ENCODE results near the gene POLR1G. TPM values are rescaled to one million over a fixed set of nuclear protein-coding genes. Genes with fewer than 3 reads are reported as not detected.
A peak's percentile ranks its signal among the peaks of the same experiment; 100 is the strongest.

The POLR1G gene
- total RNA-seq, 2 donors from 2014 or later, result 13.2 to 16.0 TPM

GRCh38 chr19:45440259-45440638 is 33.8 kb downstream of the POLR1G start:
- WGBS, 2 experiments (ENCODE audit: insufficient coverage in 1 of 2, insufficient read length in 1 of 2), result 67 to 90% methylated on average over 4 to 9 of the region's 9 CpGs
- Mint-ChIP-seq H3K36me3 (ENCODE audit: low read depth) (no peaks in the 10 kb centered on the region), H3K27me3 (ENCODE audit: insufficient read depth) (peaks cover 5% of the 10 kb centered on the region), H3K4me3 (peak overlapping the region; percentile 56), H3K9me3 (no peaks in the 10 kb centered on the region), H3K27ac (no peak overlapping the region), H3K4me1 (peaks cover 13% of the 10 kb centered on the region)
- H3K9me3 ChIP-seq (ENCODE audit: control insufficient read depth, low read length), result no peaks in the 10 kb centered on the region
- no peak overlapping the region for H3K27ac ChIP-seq (ENCODE audit: low read depth, low read length)
- no peaks in the 10 kb centered on the region for H3K27me3 ChIP-seq (ENCODE audit: control insufficient read depth, insufficient read depth, low read length, poor library complexity, severe bottlenecking)
- H3K4me3 ChIP-seq (ENCODE audit: low read length), result peak overlapping the region; percentile 74
- H3K4me1 ChIP-seq (ENCODE audit: control insufficient read depth, insufficient read depth, low read length), result peaks cover 2% of the 10 kb centered on the region
- no peak for DNase-seq
- no peaks in the 10 kb centered on the region for H3K36me3 ChIP-seq (ENCODE audit: control insufficient read depth, insufficient read depth, low read length)
- H3K9ac ChIP-seq (ENCODE audit: extremely low read depth, low read length, poor library complexity, severe bottlenecking), result peak overlapping the region; percentile 66
- no peak for TF ChIP-seq CTCF (conservative IDR thresholded peaks at IDR 0.05)

GRCh38 chr19:45440873-45441654 is 34.6 kb downstream of the POLR1G start:
- peak; percentile 80 for DNase-seq
- H3K4me1 Mint-ChIP-seq, result peaks cover 13% of the 10 kb centered on the region
- Histone ChIP-seq H3K27ac (ENCODE audit: low read depth, low read length) (no peak overlapping the region), H3K36me3 (ENCODE audit: control insufficient read depth, insufficient read depth, low read length) (no peaks in the 10 kb centered on the region), H3K9me3 (ENCODE audit: control insufficient read depth, low read length) (no peaks in the 10 kb centered on the region), H3K4me1 (ENCODE audit: control insufficient read depth, insufficient read depth, low read length) (peaks cover 2% of the 10 kb centered on the region), H3K4me3 (ENCODE audit: low read length) (no peak overlapping the region), H3K9ac (ENCODE audit: extremely low read depth, low read length, poor library complexity, severe bottlenecking) (no peak overlapping the region), H3K27me3 (ENCODE audit: control insufficient read depth, insufficient read depth, low read length, poor library complexity, severe bottlenecking) (no peaks in the 10 kb centered on the region)
- 88 to 93% methylated on average over 7 to 9 of the region's 9 CpGs for WGBS, 2 experiments (ENCODE audit: insufficient coverage in 1 of 2, insufficient read length in 1 of 2)
- no peak for TF ChIP-seq CTCF (conservative IDR thresholded peaks at IDR 0.05)
- no peak overlapping the region for H3K27ac Mint-ChIP-seq
- H3K9me3 Mint-ChIP-seq, result no peaks in the 10 kb centered on the region
- peaks cover 4% of the 10 kb centered on the region for H3K27me3 Mint-ChIP-seq (ENCODE audit: insufficient read depth)
- H3K4me3 Mint-ChIP-seq, result peak overlapping the region; percentile 56
- no peaks in the 10 kb centered on the region for H3K36me3 Mint-ChIP-seq (ENCODE audit: low read depth)

- TF ChIP-seq CTCF (conservative IDR thresholded peaks at IDR 0.05), result no peak
- 92 to 93% methylated on average over 2 of the region's 2 CpGs for WGBS, 2 experiments (ENCODE audit: insufficient coverage in 1 of 2, insufficient read length in 1 of 2)
- H3K4me1 Mint-ChIP-seq, result peaks cover 13% of the 10 kb centered on the region
- Histone ChIP-seq H3K9ac (ENCODE audit: extremely low read depth, low read length, poor library complexity, severe bottlenecking) (no peak overlapping the region), H3K4me1 (ENCODE audit: control insufficient read depth, insufficient read depth, low read length) (peaks cover 2% of the 10 kb centered on the region), H3K36me3 (ENCODE audit: control insufficient read depth, insufficient read depth, low read length) (no peaks in the 10 kb centered on the region), H3K9me3 (ENCODE audit: control insufficient read depth, low read length) (no peaks in the 10 kb centered on the region), H3K27me3 (ENCODE audit: control insufficient read depth, insufficient read depth, low read length, poor library complexity, severe bottlenecking) (no peaks in the 10 kb centered on the region), H3K27ac (ENCODE audit: low read depth, low read length) (no peak overlapping the region), H3K4me3 (ENCODE audit: low read length) (no peak overlapping the region)
- no peak for DNase-seq
- H3K4me3 Mint-ChIP-seq, result peak overlapping the region; percentile 70
- H3K27ac Mint-ChIP-seq, result peak overlapping the region; percentile 85
- H3K36me3 Mint-ChIP-seq (ENCODE audit: low read depth), result no peaks in the 10 kb centered on the region
- peaks cover 5% of the 10 kb centered on the region for H3K27me3 Mint-ChIP-seq (ENCODE audit: insufficient read depth)
- no peaks in the 10 kb centered on the region for H3K9me3 Mint-ChIP-seq
Measured at GRCh38 chr19:45442408-45442777, 35.9 kb downstream of the POLR1G start.

Measured in endodermal cell (in vitro differentiated cells).